ENCODE data around the gene HOXA6.

Gene HOXA6

DNA sequence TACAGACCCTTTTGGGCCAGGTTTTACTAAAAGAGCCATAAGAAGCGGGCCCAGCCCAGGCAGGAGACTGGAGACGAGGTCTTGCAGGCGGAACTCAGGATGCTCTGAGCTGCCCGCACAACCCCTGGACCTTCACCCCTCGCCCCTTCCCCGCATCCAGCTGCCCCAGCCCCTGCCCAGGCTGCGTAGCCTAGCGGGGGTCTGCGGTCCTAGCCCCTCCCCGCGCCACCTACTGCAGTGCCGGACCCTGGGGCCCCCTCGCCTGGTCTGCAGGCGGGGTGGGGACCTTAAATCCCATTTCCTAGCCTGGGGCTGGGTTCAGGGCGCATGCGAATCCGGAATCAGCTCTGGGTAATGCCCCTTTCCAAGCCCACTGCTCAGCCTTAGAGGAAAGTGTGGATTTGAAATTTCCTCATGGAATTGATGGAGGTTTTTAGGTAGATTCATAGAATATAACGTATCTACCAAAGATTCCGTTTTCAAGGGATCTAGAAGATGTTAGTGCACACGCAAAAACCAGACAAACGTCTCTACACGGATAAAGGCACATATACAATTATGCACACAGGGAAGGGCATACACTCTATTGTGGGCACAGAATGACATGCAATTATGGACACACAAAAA lies 5.4 kb upstream of the HOXA6 start:
- H3K4me3 Mint-ChIP-seq: peak overlapping the region; percentile 95 to 98 (median 96)

DNA sequence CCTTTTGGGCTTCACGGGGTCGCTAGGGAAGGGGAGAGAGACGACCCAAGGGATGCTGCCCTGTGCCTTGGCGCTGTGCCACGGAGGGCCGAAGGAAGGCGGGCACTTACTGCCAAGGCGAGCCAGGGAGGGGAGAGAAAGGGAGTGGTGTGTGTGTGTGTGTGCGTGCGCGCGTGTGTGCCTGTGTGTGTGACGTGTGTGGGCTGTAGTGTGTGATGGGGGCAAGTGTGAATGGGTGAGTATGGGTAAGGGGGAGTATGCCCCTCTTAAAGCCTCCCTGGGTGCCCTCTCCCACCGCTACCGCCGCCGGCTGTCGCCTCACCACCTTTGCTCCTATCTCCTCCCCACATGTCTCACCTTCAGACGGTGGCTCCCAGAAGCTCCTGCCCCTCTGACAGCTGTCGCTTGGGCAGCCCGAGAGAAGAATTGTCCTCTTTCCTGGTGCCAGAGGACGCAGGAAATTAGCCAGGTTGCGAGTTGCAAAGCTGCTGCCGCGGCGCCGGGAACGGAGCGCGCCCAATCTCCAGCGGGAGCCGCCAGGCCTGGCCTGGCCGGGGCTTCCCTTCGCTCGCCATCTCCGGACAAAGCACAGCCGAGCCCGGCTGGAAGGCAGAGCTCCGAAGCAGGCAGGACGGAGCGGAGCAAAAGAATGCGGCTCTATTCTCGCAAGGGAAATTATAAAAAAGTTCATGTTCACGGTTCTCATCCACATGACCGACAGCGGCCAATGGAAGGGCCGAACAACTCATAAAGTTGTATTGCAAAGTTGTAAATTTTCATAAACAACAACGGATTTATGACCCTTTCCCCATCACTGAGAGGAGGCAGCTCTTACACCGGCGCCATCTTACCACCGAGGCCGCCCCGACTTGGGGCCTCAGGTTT lies 4.6 kb upstream of the HOXA6 start, which contains the start of gene HOXA3:
Gene HOXA3 (minus strand): TSS at position 653 of the 885 bp plus-strand sequence. CDS start 41,943 bp downstream, outside the sequence.
- peak within 1 kb of the TSS; percentile 97 to 100 (median 99) for H3K27ac Mint-ChIP-seq
- H3K9me3 Mint-ChIP-seq: no peaks in the 10 kb centered on the region
- H3K36me3 Mint-ChIP-seq (ENCODE audit: low read depth): peaks cover 48% of the 10 kb centered on the region
- TF ChIP-seq, protein P1, sequence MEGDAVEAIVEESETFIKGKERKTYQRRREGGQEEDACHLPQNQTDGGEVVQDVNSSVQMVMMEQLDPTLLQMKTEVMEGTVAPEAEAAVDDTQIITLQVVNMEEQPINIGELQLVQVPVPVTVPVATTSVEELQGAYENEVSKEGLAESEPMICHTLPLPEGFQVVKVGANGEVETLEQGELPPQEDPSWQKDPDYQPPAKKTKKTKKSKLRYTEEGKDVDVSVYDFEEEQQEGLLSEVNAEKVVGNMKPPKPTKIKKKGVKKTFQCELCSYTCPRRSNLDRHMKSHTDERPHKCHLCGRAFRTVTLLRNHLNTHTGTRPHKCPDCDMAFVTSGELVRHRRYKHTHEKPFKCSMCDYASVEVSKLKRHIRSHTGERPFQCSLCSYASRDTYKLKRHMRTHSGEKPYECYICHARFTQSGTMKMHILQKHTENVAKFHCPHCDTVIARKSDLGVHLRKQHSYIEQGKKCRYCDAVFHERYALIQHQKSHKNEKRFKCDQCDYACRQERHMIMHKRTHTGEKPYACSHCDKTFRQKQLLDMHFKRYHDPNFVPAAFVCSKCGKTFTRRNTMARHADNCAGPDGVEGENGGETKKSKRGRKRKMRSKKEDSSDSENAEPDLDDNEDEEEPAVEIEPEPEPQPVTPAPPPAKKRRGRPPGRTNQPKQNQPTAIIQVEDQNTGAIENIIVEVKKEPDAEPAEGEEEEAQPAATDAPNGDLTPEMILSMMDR (IDR thresholded peaks at IDR 0.05; ENCODE audit: unreplicated experiment in 3 of 3): no peak
- H3K4me3 Mint-ChIP-seq: peak within 1 kb of the TSS; percentile 95 to 98 (median 96)
- peaks cover 4% of the 10 kb centered on the region for H3K27me3 Mint-ChIP-seq (ENCODE audit: low read depth)
- H3K4me1 Mint-ChIP-seq: peaks cover 40% of the 10 kb centered on the region

More for the DNA sequence above, 5.4 kb upstream of the HOXA6 start:
- peak overlapping the region; percentile 97 to 100 (median 99) for H3K27ac Mint-ChIP-seq
- H3K27me3 Mint-ChIP-seq (ENCODE audit: low read depth): peaks cover 4% of the 10 kb centered on the region
- H3K36me3 Mint-ChIP-seq (ENCODE audit: low read depth): peaks cover 45% of the 10 kb centered on the region
- H3K9me3 Mint-ChIP-seq: no peaks in the 10 kb centered on the region
- TF ChIP-seq, protein P1 (IDR thresholded peaks at IDR 0.05; ENCODE audit: unreplicated experiment in 3 of 3): no peak
- peaks cover 41% of the 10 kb centered on the region for H3K4me1 Mint-ChIP-seq

DNA sequence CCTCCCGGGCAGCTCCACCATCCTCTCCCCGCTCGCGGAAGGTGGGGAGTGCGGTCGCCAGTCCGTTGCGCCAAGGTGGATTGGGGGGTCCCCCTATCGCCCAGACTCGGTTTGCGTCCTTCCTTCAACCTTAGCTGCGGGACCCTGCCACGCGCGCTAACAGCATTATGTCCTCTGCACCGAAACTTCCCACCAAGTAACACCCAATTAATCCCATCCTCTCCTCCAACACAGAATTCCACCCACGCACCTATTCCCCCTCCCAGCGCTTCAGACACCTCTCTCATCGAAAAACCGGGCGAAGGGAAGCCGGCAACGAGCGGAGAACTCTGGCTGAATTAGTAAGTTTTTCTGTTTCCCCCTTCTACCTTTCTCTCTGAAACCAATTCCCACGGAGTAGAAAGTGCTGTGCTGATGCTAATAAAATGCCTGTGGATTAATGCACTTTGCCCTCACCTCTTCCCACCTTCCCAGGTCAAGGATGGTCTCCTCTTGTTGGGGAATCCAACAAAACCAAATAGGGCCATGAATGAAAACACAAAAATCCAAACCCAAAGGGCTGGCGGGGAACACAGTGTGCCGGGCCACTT lies 3.9 kb upstream of the HOXA6 start:
- peaks cover 48% of the 10 kb centered on the region for H3K4me1 Mint-ChIP-seq
- TF ChIP-seq, protein P1 (IDR thresholded peaks at IDR 0.05; ENCODE audit: unreplicated experiment in 3 of 3): no peak
- peak overlapping the region; percentile 97 to 100 (median 99) for H3K27ac Mint-ChIP-seq
- peaks cover 55% of the 10 kb centered on the region for H3K36me3 Mint-ChIP-seq (ENCODE audit: low read depth)
- H3K4me3 Mint-ChIP-seq: peak overlapping the region; percentile 95 to 98 (median 96)
- H3K27me3 Mint-ChIP-seq (ENCODE audit: low read depth): peaks cover 3% of the 10 kb centered on the region
- no peaks in the 10 kb centered on the region for H3K9me3 Mint-ChIP-seq

DNA sequence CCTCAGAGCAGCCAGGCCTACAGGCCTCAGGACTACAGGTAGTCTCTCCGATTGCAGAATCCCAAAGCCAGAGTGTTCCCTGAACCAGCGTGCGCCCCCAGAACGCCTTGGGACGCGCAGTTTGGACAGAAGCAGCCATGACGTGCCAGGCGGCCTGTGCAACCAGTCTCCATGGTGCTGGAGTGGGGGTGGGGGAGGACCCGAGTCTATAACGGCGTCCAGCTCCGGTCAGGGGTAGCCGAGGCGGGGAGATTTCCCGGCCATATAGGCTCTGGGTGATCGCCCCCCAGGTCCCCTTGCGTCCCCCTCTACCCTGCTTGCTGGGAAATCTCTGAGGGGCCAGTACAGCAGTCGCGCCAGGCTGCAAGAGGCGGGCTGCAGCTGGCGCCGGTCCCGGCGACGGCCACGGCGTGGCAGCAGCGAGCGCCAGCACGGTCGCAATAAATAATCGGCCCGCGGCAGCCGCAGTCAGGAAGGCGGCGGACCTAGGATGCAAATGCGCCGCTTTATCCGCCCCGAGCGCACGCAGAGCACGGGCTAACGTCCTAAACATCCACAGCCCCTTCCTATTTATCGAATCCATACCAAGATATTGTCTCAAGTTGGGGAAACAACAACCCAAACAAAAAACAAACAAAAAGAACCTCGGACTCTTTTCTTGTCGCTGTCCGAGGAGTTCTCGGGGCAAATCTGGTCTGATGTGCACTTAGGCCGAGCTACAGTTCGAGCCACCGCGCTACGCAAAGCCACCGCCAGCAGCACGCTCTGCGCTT lies 3.2 kb upstream of the HOXA6 start:
- Mint-ChIP-seq H3K27me3 (ENCODE audit: low read depth) (no peaks in the 10 kb centered on the region), H3K4me3 (peak overlapping the region; percentile 95 to 98 (median 96)), H3K9me3 (no peaks in the 10 kb centered on the region), H3K36me3 (ENCODE audit: low read depth) (peaks cover 62% of the 10 kb centered on the region), H3K4me1 (peaks cover 54% of the 10 kb centered on the region), H3K27ac (peak overlapping the region; percentile 97 to 100 (median 99))
- TF ChIP-seq, protein P1 (IDR thresholded peaks at IDR 0.05; ENCODE audit: unreplicated experiment in 3 of 3): peak; percentile 88 to 96 (median 94)

DNA sequence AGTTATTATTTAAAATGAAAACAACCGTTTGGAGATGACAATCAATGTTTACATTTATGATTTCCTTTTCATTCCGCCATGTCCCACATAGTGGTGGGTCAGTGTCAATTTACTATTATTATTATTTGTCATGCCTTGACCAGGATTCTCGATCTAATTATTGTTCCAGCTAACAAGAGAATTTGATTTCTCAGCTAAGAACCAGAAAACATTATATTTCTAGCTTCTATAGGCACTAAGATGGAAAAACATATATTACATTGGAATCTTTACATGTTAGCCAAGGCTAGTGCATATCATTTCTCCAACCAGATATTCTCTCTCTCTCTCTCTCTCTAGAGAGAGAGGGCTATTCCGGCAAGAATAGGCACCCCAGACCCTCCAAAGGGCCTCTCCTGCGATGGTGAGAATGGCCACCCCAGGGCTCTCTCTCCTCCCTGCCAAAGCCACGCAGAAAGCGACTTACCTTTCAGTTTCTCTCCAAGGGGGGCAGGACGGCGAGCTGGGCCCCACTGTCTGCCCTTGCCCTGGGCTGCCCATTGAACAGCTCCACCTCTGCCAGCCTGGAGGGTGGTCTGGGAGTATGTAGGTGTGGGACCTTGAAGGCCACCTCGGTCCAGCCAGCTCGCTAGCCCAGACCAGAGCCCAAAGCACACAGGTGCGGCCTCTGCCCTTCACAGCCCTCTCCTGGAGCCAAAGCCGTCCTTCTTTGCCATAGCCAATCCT lies 2.4 kb upstream of the HOXA6 start:
- peak overlapping the region; percentile 95 to 98 (median 96) for H3K4me3 Mint-ChIP-seq
- no peaks in the 10 kb centered on the region for H3K9me3 Mint-ChIP-seq
- no peaks in the 10 kb centered on the region for H3K27me3 Mint-ChIP-seq (ENCODE audit: low read depth)
- TF ChIP-seq, protein P1 (IDR thresholded peaks at IDR 0.05; ENCODE audit: unreplicated experiment in 3 of 3): no peak
- H3K27ac Mint-ChIP-seq: peak overlapping the region; percentile 97 to 100 (median 99)
- H3K4me1 Mint-ChIP-seq: peaks cover 61% of the 10 kb centered on the region
- H3K36me3 Mint-ChIP-seq (ENCODE audit: low read depth): peaks cover 69% of the 10 kb centered on the region
